ENCODE results near the gene TAOK3. TPM values are rescaled to one million over a fixed set of nuclear protein-coding genes. Genes with fewer than 3 reads are reported as not detected.

The TAOK3 gene
- total and polyA plus RNA-seq, 2 donors (not counting 1 experiment from before 2014, with no cell fraction given), result 30.0 to 80.4 TPM

- Histone ChIP-seq H2AFZ (ENCODE audit: insufficient read depth, low read depth, low read length, poor library complexity, severe bottlenecking) (peak overlapping the region; percentile 70), H3K4me2 (replicated peaks; ENCODE audit: low read depth, low read length, poor library complexity, severe bottlenecking) (peak overlapping the region; percentile 92)
Observed at GRCh38 chr12:118102609-118103008, 270.1 kb downstream of the TAOK3 start.

GRCh38 chr12:118102070-118102469, 270.6 kb downstream of the TAOK3 start:
- H3K4me3 Mint-ChIP-seq, result peak overlapping the region; percentile 19
- Histone ChIP-seq H3K27me3 (replicated peaks in 1 of 4; ENCODE audit: control extremely low read depth in 1 of 4, control insufficient read depth in 3 of 4, insufficient read depth in 4 of 4, low read length in 3 of 4) (peaks cover 0 to 31% (median 5%) of the 10 kb centered on the region in 4 experiments), H3K79me2 (ENCODE audit: control insufficient read depth, insufficient read depth, low read length) (no peaks in the 10 kb centered on the region), H3K9ac (ENCODE audit: low read length) (no peak overlapping the region), H3K4me2 (replicated peaks; ENCODE audit: low read depth, low read length, poor library complexity, severe bottlenecking) (no peak overlapping the region), H3K36me3 (replicated peaks in 1 of 2; ENCODE audit: control extremely low read depth in 1 of 2, control insufficient read depth in 1 of 2, extremely low read depth in 1 of 2, insufficient read depth in 2 of 2, low read length in 1 of 2) (no peaks in the 10 kb centered on the region), H3K9me3 (ENCODE audit: control extremely low read depth in 1 of 3, control insufficient read depth in 2 of 3, insufficient read depth in 1 of 3, low read length in 2 of 3) (no peaks in the 10 kb centered on the region), H3K4me1 (ENCODE audit: control insufficient read depth in 2 of 2, insufficient read depth in 2 of 2, low read length in 2 of 2) (peaks cover 6 to 12% of the 10 kb centered on the region in 2 donors), H4K20me1 (ENCODE audit: control insufficient read depth, insufficient read depth, low read length, poor library complexity, severe bottlenecking) (no peaks in the 10 kb centered on the region), H2AFZ (ENCODE audit: insufficient read depth, low read depth, low read length, poor library complexity, severe bottlenecking) (no peak overlapping the region), H3K27ac (ENCODE audit: low read length in 2 of 2) (no peak overlapping the region), H3K4me3 (ENCODE audit: control extremely low read depth in 1 of 5, extremely low read depth in 1 of 5, insufficient read depth in 1 of 5, low read depth in 2 of 5, low read length in 4 of 5) (no peak overlapping the region)
- no peak for DNase-seq
- 93% methylated on average over 5 of the region's 6 CpGs for WGBS (ENCODE audit: insufficient coverage)
- POLR2A ChIA-PET, result no interaction called here
- ATAC-seq (ENCODE audit: low read depth), result no peak
- peaks cover 10% of the 10 kb centered on the region for H3K4me1 Mint-ChIP-seq
- CTCF ChIA-PET, result no interaction called here
- H3K27me3 Mint-ChIP-seq, result peaks cover 21% of the 10 kb centered on the region
- H3K9me3 Mint-ChIP-seq (ENCODE audit: insufficient read depth), result no peaks in the 10 kb centered on the region
- TF ChIP-seq EZH2 (IDR thresholded peaks at IDR 0.05; ENCODE audit: borderline replicate concordance, insufficient read depth, low read depth, low read length, poor library complexity, severe bottlenecking) (no peak), CTCF (IDR thresholded peaks at IDR 0.05) (no peak)
- no peak overlapping the region for H3K27ac Mint-ChIP-seq
- intact Hi-C loops (cut with micrococcal nuclease), result no loop called here

More at GRCh38 chr12:118102609-118103008, 270.1 kb downstream of the TAOK3 start:
- peaks cover 6 to 12% of the 10 kb centered on the region in 2 donors for H3K4me1 ChIP-seq (ENCODE audit: control insufficient read depth in 2 of 2, insufficient read depth in 2 of 2, low read length in 2 of 2)
- H3K36me3 ChIP-seq (replicated peaks in 1 of 2; ENCODE audit: control extremely low read depth in 1 of 2, control insufficient read depth in 1 of 2, extremely low read depth in 1 of 2, insufficient read depth in 2 of 2, low read length in 1 of 2), result no peaks in the 10 kb centered on the region
- no peaks in the 10 kb centered on the region for H3K9me3 ChIP-seq (ENCODE audit: control extremely low read depth in 1 of 3, control insufficient read depth in 2 of 3, insufficient read depth in 1 of 3, low read length in 2 of 3)
- H4K20me1 ChIP-seq (ENCODE audit: control insufficient read depth, insufficient read depth, low read length, poor library complexity, severe bottlenecking), result no peaks in the 10 kb centered on the region
- peak overlapping the region; percentile 69 for H3K9ac ChIP-seq (ENCODE audit: low read length)
- TF ChIP-seq EZH2 (IDR thresholded peaks at IDR 0.05; ENCODE audit: borderline replicate concordance, insufficient read depth, low read depth, low read length, poor library complexity, severe bottlenecking), result no peak
- H3K4me1 Mint-ChIP-seq, result peaks cover 10% of the 10 kb centered on the region
- peak overlapping the region; percentile 94 for H3K4me3 Mint-ChIP-seq
- CTCF ChIA-PET, result no interaction called here
- intact Hi-C loops (cut with micrococcal nuclease), result no loop called here
- peak overlapping the region in 1 of 5 experiments; percentile 61 for H3K4me3 ChIP-seq (ENCODE audit: control extremely low read depth in 1 of 5, extremely low read depth in 1 of 5, insufficient read depth in 1 of 5, low read depth in 2 of 5, low read length in 4 of 5)
- H3K9me3 Mint-ChIP-seq (ENCODE audit: insufficient read depth), result no peaks in the 10 kb centered on the region
- H3K27me3 ChIP-seq (replicated peaks in 1 of 4; ENCODE audit: control extremely low read depth in 1 of 4, control insufficient read depth in 3 of 4, insufficient read depth in 4 of 4, low read length in 3 of 4), result peaks cover 0 to 31% (median 5%) of the 10 kb centered on the region in 4 experiments
- POLR2A ChIA-PET, result no interaction called here
- peaks cover 22% of the 10 kb centered on the region for H3K27me3 Mint-ChIP-seq
- no peak for DNase-seq
- whole genome bisulfite sequencing (ENCODE audit: insufficient coverage), result 54% methylated on average over 4 of the region's 5 CpGs
- no peak overlapping the region for H3K27ac Mint-ChIP-seq
- no peaks in the 10 kb centered on the region for H3K79me2 ChIP-seq (ENCODE audit: control insufficient read depth, insufficient read depth, low read length)
- no peak overlapping the region for H3K27ac ChIP-seq (ENCODE audit: low read length in 2 of 2)
- no peak for ATAC-seq (ENCODE audit: low read depth)

Measured in B cell (primary cell).